Mesenchymal stem cell (in vitro differentiated cells and primary cell): ENCODE data around the gene OGFOD3.

Experiments used
- DNase-seq: peaks from one replicate; pipeline ENCODE4 v3.0.0-alpha.2; 2013
- H2AFZ ChIP-seq: one replicate; pipeline ENCODE4 v1.6.1; 2013; ENCODE audit warnings: low read depth, mild to moderate bottlenecking, control low read depth, inconsistent platforms, low read length, moderate library complexity
- H2AK5ac ChIP-seq: 2 replicates; pipeline ENCODE4 v1.6.1; 2013; ENCODE audit warnings: low read length, moderate library complexity, mild to moderate bottlenecking, inconsistent platforms; ENCODE audit not compliant: severe bottlenecking
- H2BK120ac ChIP-seq: one replicate; pipeline ENCODE4 v1.6.1; 2013; ENCODE audit warnings: low read depth, mild to moderate bottlenecking, inconsistent platforms, low read length, moderate library complexity
- H2BK12ac ChIP-seq, 2 experiments: one replicate each; pipeline ENCODE4 v1.6.1; 2013; ENCODE audit warnings: inconsistent platforms in 2 of 2, low read length in 2 of 2, mild to moderate bottlenecking in 2 of 2, moderate library complexity in 2 of 2, control low read depth in 1 of 2
- H2BK15ac ChIP-seq: one replicate; pipeline ENCODE4 v1.6.1; 2013; ENCODE audit warnings: mild to moderate bottlenecking, low read depth, inconsistent platforms; ENCODE audit not compliant: poor library complexity, severe bottlenecking
- H2BK5ac ChIP-seq: 2 replicates; pipeline ENCODE4 v1.6.1; 2013; ENCODE audit warnings: low read depth, mild to moderate bottlenecking, low read length, control low read depth, inconsistent platforms; ENCODE audit not compliant: poor library complexity, severe bottlenecking
- H3K14ac ChIP-seq, 2 experiments: one replicate each; pipeline ENCODE4 v1.6.1; 2013; ENCODE audit warnings: inconsistent platforms in 2 of 2, low read length in 2 of 2, control low read depth in 1 of 2, mild to moderate bottlenecking in 1 of 2, moderate library complexity in 1 of 2
- H3K18ac ChIP-seq, 2 experiments: one replicate each; pipeline ENCODE4 v1.6.1; 2013; ENCODE audit warnings: inconsistent platforms in 2 of 2, low read length in 2 of 2, control low read depth in 1 of 2, low read depth in 1 of 2, mild to moderate bottlenecking in 1 of 2
- H3K23ac ChIP-seq, 2 experiments: one replicate each; pipeline ENCODE4 v1.6.1; 2013; ENCODE audit warnings: inconsistent platforms in 2 of 2, low read length in 2 of 2, mild to moderate bottlenecking in 2 of 2, moderate library complexity in 2 of 2, control low read depth in 1 of 2
- H3K27ac ChIP-seq: 2 replicates; pipeline ENCODE4 v1.5.1; 2013; ENCODE audit warnings: mild to moderate bottlenecking, moderate library complexity, low read length, control low read depth, inconsistent platforms; ENCODE audit not compliant: poor library complexity, severe bottlenecking
- H3K27me3 ChIP-seq, 2 experiments: 2 replicates each; pipeline versions ENCODE4 v1.6.1 to v1.7.0; 2013; ENCODE audit warnings: low read length in 2 of 2, mild to moderate bottlenecking in 2 of 2, moderate library complexity in 2 of 2, control low read depth in 1 of 2, inconsistent platforms in 1 of 2; ENCODE audit not compliant: control insufficient read depth in 1 of 2, insufficient read depth in 1 of 2
- H3K36me3 ChIP-seq, 2 experiments: 2 replicates each; pipeline versions ENCODE4 v1.6.1 to v1.7.0; 2013; ENCODE audit warnings: low read length in 2 of 2, control low read depth in 1 of 2, inconsistent platforms in 1 of 2, low read depth in 1 of 2, mild to moderate bottlenecking in 1 of 2; ENCODE audit not compliant: insufficient read depth in 2 of 2, control insufficient read depth in 1 of 2
- H3K4ac ChIP-seq, 2 experiments: one replicate each; pipeline ENCODE4 v1.6.1; 2013; ENCODE audit warnings: inconsistent platforms in 2 of 2, low read length in 2 of 2, mild to moderate bottlenecking in 2 of 2, moderate library complexity in 2 of 2, control low read depth in 1 of 2, low read depth in 1 of 2
- H3K4me1 ChIP-seq: 2 replicates; pipeline ENCODE4 v1.6.1; 2013; ENCODE audit warnings: low read depth, low read length, control low read depth; ENCODE audit not compliant: control insufficient read depth, insufficient read depth
- H3K4me2 ChIP-seq: 2 replicates; pipeline ENCODE4 v1.6.1; 2013; ENCODE audit warnings: low read length, mild to moderate bottlenecking, inconsistent platforms; ENCODE audit not compliant: poor library complexity, severe bottlenecking
- H3K4me3 ChIP-seq, 2 experiments: 2 replicates each; pipeline versions ENCODE4 v1.5.1 to v1.7.0; 2013; ENCODE audit warnings: low read length in 2 of 2, mild to moderate bottlenecking in 2 of 2, control low read depth in 1 of 2, low read depth in 1 of 2; ENCODE audit not compliant: insufficient read depth in 1 of 2
- H3K79me1 ChIP-seq: replicated peaks from 2 replicates; pipeline ENCODE4 v1.6.1; 2013; ENCODE audit warnings: mild to moderate bottlenecking, control low read depth, low read length, inconsistent platforms; ENCODE audit not compliant: poor library complexity, severe bottlenecking
- H3K9ac ChIP-seq: 2 replicates; pipeline ENCODE4 v1.7.0; 2013; ENCODE audit warnings: mild to moderate bottlenecking, low read length, moderate library complexity
- H3K9me3 ChIP-seq: 2 replicates; pipeline ENCODE4 v1.7.0; 2013; ENCODE audit warnings: mild to moderate bottlenecking, low read length; ENCODE audit not compliant: control insufficient read depth
- H4K8ac ChIP-seq: one replicate; pipeline ENCODE4 v1.6.1; 2013; ENCODE audit warnings: inconsistent platforms, mild to moderate bottlenecking, low read length, moderate library complexity
- H4K91ac ChIP-seq: one replicate; pipeline ENCODE4 v1.6.1; 2013; ENCODE audit warnings: mild to moderate bottlenecking, low read length, inconsistent platforms
- WGBS: methylation state at CpG from one replicate; pipeline ENCODE4 v1.1.7; 2013; ENCODE audit warnings: mixed read lengths; 5-methylcytosine and 5-hydroxymethylcytosine counted together

OGFOD3 gene

GRCh38 chr17:82351713-82352488, 66.5 kb downstream of the OGFOD3 start:
- H2BK5ac ChIP-seq = no peak overlapping the region
- no peak overlapping the region for H2AK5ac ChIP-seq
- no peak overlapping the region for H2BK15ac ChIP-seq
- no peaks in the 10 kb centered on the region for H3K36me3 ChIP-seq
- no peak overlapping the region for H4K91ac ChIP-seq
- H3K9me3 ChIP-seq = no peaks in the 10 kb centered on the region
- H3K27ac ChIP-seq = no peak overlapping the region
- no peak overlapping the region for H3K4me2 ChIP-seq
- peaks cover 9 to 31% of the 10 kb centered on the region in 2 experiments for H3K27me3 ChIP-seq
- no peak overlapping the region for H2BK120ac ChIP-seq
- no peak overlapping the region for H3K4ac ChIP-seq
- H3K18ac ChIP-seq = peak overlapping the region in 1 of 2 experiments; percentile 13
- H3K4me1 ChIP-seq = peaks cover 33% of the 10 kb centered on the region
- WGBS = 41% methylated on average over 26 of the region's 26 CpGs
- no peak overlapping the region for H4K8ac ChIP-seq
- H2BK12ac ChIP-seq = peak overlapping the region in 1 of 2 experiments; percentile 4
- H3K4me3 ChIP-seq = no peak overlapping the region
- no peaks in the 10 kb centered on the region for H3K79me1 ChIP-seq
- no peak overlapping the region for H3K23ac ChIP-seq
- H3K9ac ChIP-seq = no peak overlapping the region
- no peak overlapping the region for H3K14ac ChIP-seq
- peak; percentile 86 for DNase-seq
- H2AFZ ChIP-seq = no peak overlapping the region

GRCh38 chr17:82351254-82351712, 67.1 kb downstream of the OGFOD3 start:
- Histone ChIP-seq H4K8ac (peak overlapping the region; percentile 62), H2BK15ac (no peak overlapping the region), H3K4me2 (no peak overlapping the region), H2BK120ac (no peak overlapping the region), H4K91ac (no peak overlapping the region), H3K9ac (no peak overlapping the region), H3K27me3 (peaks cover 9 to 24% of the 10 kb centered on the region in 2 experiments), H3K18ac (peak overlapping the region in 1 of 2 experiments; percentile 13), H3K79me1 (no peaks in the 10 kb centered on the region), H3K9me3 (no peaks in the 10 kb centered on the region), H3K27ac (no peak overlapping the region), H3K4me3 (peak overlapping the region in 1 of 2 experiments; percentile 7), H3K23ac (no peak overlapping the region), H3K36me3 (no peaks in the 10 kb centered on the region), H2BK5ac (no peak overlapping the region), H3K4ac (no peak overlapping the region), H2AK5ac (no peak overlapping the region), H2BK12ac (peak overlapping the region in 1 of 2 experiments; percentile 4), H3K4me1 (peaks cover 27% of the 10 kb centered on the region), H2AFZ (no peak overlapping the region), H3K14ac (no peak overlapping the region)
- DNase-seq = no peak
- WGBS = 54% methylated on average over 21 of the region's 21 CpGs

DNA sequence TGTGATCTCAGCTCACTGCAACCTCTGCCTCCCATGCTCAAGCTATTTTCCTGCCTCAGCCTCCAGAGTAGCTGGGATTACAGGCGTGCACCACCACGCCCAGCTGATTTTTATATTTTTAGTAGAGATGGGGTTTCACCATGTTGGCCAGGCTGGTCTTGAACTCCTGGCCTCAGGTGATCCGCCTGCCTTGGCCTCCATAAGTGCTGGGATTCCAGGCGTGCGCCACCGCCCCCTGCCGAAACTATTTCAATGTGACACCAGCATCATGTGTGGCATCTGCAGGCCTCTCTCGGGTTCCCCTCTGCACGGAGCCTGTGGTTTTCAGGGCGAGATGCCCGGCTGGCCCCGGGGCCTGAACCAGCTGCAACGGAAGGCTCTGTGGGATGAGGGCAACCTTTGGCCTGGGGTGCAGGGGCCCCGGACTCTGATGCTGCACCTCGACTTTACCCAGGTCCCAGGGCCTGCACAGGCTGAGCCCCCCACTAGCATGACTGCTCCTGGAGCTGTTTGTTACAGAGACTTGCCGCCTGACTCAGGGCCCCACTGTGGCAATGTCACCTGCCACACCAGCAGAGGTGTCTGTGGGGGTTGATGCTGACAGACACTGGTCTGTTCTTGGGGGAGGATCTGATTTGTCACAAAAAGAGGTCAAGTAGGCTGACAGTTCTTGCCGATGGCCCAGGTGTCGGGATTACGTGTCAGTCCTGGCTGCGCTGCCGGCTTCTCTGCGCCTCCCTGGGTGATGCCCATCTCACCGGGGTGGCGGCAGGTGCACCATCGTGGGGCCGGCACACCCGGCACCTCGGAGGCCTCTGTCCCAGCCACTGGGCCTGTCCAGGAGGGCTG, 68.0 kb downstream of the OGFOD3 start:
- no peak overlapping the region for H2AK5ac ChIP-seq
- H2BK15ac ChIP-seq = no peak overlapping the region

GRCh38 chr17:82349287-82349701, 69.1 kb downstream of the OGFOD3 start:
- Histone ChIP-seq H3K18ac (no peak overlapping the region), H3K27ac (no peak overlapping the region), H2AFZ (no peak overlapping the region), H2BK15ac (peak overlapping the region; percentile 85), H3K9me3 (no peaks in the 10 kb centered on the region), H4K8ac (peak overlapping the region; percentile 43), H3K4ac (no peak overlapping the region), H3K27me3 (peaks cover 9 to 16% of the 10 kb centered on the region in 2 experiments), H2BK12ac (no peak overlapping the region), H2AK5ac (no peak overlapping the region), H3K36me3 (no peaks in the 10 kb centered on the region), H3K4me2 (no peak overlapping the region), H2BK5ac (no peak overlapping the region), H2BK120ac (no peak overlapping the region), H3K4me1 (peaks cover 18% of the 10 kb centered on the region), H3K79me1 (no peaks in the 10 kb centered on the region), H3K23ac (no peak overlapping the region), H3K9ac (peak overlapping the region; percentile 62), H3K14ac (no peak overlapping the region), H4K91ac (no peak overlapping the region), H3K4me3 (peak overlapping the region in 1 of 2 experiments; percentile 62)
- WGBS = 49% methylated on average over 10 of the region's 11 CpGs
- no peak for DNase-seq

More for the DNA sequence above, 68.0 kb downstream of the OGFOD3 start:
- no peak overlapping the region for H3K18ac ChIP-seq
- no peak for DNase-seq
- H3K36me3 ChIP-seq = no peaks in the 10 kb centered on the region
- no peak overlapping the region for H3K27ac ChIP-seq
- H3K14ac ChIP-seq = no peak overlapping the region
- no peak overlapping the region for H2BK120ac ChIP-seq
- H3K4me1 ChIP-seq = peaks cover 20% of the 10 kb centered on the region
- H3K4me2 ChIP-seq = no peak overlapping the region
- WGBS = 92% methylated on average over 28 of the region's 28 CpGs
- peak overlapping the region in 1 of 2 experiments; percentile 6 for H2BK12ac ChIP-seq
- no peak overlapping the region for H3K4me3 ChIP-seq
- no peak overlapping the region for H2AFZ ChIP-seq
- H3K9ac ChIP-seq = no peak overlapping the region
- no peak overlapping the region for H4K8ac ChIP-seq
- no peaks in the 10 kb centered on the region for H3K79me1 ChIP-seq
- no peak overlapping the region for H4K91ac ChIP-seq
- H2BK5ac ChIP-seq = no peak overlapping the region
- H3K27me3 ChIP-seq = peaks cover 9 to 20% of the 10 kb centered on the region in 2 experiments
- H3K9me3 ChIP-seq = no peaks in the 10 kb centered on the region
- peak overlapping the region in 1 of 2 experiments; percentile 36 for H3K23ac ChIP-seq
- H3K4ac ChIP-seq = no peak overlapping the region
